Astrocyte of the spinal cord (primary cell): Measurements from ENCODE around the gene TNNC2.
"Not testable (repeated sequence)": the region's sequence is repeated elsewhere in the genome, so short reads cannot be mapped to it uniquely, and the experiment has no call there.

Source experiments
- DNase-seq: peaks from one replicate; pipeline ENCODE4 v3.0.0; 2011; ENCODE audit warnings: low read depth, low spot score
- H3K4me3 ChIP-seq: 2 replicates; pipeline ENCODE4 v1.5.1; 2011; ENCODE audit warnings: low read depth, mild to moderate bottlenecking, low read length, moderate library complexity
- in situ Hi-C: cut with HindIII; loops from 2 replicates; pipeline ENCODE4 v1.10.0; 2017; ENCODE audit warnings: low sequenced_read_pairs
- TF ChIP-seq, protein P1 (sequence below): IDR thresholded peaks from 2 replicates; pipeline ENCODE4 v1.5.1; 2012; ENCODE audit warnings: low read depth, mild to moderate bottlenecking, low read length, inconsistent platforms

Gene TNNC2

DNA sequence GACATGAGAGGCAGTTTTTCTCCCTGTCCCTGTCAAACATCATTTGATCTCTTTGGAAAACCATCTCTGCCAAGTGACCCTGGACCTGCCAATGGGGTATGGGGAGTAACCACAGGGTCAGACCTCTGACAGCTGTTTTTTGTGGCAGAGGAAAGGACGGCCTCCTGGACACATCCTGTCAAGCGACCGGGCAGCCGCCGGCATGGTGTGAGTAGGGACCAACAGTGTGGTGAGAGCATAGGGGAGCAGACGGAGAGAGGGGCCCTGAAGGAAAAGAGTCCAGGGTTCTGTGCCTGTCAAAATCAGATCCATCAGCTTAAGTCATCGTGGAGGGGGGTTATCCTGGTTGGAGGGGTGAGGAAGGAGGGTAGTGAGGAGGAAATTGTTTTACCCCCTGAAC, 25.3 kb downstream of the TNNC2 start:
- H3K4me3 ChIP-seq: no peak overlapping the region
- no peak for DNase-seq
- in situ Hi-C loops: no loop called here
- TF ChIP-seq, protein P1, sequence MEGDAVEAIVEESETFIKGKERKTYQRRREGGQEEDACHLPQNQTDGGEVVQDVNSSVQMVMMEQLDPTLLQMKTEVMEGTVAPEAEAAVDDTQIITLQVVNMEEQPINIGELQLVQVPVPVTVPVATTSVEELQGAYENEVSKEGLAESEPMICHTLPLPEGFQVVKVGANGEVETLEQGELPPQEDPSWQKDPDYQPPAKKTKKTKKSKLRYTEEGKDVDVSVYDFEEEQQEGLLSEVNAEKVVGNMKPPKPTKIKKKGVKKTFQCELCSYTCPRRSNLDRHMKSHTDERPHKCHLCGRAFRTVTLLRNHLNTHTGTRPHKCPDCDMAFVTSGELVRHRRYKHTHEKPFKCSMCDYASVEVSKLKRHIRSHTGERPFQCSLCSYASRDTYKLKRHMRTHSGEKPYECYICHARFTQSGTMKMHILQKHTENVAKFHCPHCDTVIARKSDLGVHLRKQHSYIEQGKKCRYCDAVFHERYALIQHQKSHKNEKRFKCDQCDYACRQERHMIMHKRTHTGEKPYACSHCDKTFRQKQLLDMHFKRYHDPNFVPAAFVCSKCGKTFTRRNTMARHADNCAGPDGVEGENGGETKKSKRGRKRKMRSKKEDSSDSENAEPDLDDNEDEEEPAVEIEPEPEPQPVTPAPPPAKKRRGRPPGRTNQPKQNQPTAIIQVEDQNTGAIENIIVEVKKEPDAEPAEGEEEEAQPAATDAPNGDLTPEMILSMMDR: no peak

DNA sequence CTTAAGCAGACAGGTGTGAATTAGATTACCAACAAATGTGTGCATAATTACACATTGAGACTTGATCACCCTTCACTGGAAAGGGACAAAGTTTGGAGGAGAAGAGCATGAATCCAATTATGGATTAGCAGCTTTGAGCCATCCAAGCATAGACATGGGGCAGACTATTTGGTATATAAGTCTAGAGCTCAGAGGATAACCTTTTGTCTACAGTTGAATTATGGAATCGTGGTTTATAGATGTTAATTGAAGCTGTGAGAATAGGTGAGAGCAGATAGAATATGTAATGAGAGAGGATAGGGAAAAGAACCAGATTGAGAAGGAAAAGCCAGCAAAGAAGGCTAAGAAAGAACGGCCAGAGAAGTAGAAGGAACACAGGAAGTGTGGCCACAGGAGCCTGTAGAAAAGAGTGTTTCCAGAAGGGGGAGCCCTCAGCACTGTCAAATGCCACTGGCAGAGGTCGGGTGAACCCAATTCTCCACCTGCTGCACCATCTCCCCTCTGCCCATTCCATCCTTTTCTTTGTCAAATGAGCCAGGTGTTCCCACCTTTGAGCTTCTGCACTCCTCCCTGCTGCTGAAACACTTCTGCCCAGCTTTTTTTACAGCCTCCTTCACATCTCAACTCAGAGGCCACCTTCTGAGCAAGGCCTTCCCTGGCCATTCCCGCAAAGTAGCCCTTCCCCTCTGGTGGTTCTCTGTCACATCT, 28.0 kb downstream of the TNNC2 start:
- peak; percentile 40 for DNase-seq
- H3K4me3 ChIP-seq: no peak overlapping the region
- TF ChIP-seq, protein P1: peak; percentile 84
- in situ Hi-C loops: no loop called here

DNA sequence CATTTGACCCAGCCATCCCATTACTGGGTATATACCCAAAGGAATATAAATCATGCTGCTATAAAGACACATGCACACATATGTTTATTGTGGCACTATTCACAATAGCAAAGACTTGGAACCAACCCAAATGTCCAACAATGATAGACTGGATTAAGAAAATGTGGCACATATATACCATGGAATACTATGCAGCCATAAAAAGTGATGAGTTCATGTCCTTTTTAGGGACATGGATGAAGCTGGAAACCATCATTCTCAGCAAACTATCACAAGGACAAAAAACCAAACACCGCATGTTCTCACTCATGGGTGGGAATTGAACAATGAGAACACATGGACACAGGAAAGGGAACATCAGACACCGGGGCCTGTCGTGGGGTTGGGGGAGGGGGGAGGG, 29.2 kb downstream of the TNNC2 start:
- H3K4me3 ChIP-seq, DNase-seq, in situ Hi-C loops: not testable (repeated sequence)

DNA sequence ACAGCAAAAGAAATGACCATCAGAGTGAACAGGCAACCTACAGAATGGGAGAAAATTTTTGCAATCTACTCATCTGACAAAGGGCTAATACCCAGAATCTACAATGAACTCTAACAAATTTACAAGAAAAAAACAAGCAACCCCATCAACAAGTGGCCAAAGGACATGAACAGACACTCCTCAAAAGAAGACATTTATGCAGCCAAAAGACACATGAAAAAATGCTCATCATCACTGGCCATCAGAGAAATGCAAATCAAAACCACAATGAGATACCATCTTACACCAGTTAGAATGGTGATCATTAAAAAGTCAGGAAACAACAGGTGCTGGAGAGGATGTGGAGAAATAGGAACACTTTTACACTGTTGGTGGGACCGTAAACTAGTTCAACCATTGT, 29.6 kb downstream of the TNNC2 start:
- H3K4me3 ChIP-seq, DNase-seq, in situ Hi-C loops: not testable (repeated sequence)

DNA sequence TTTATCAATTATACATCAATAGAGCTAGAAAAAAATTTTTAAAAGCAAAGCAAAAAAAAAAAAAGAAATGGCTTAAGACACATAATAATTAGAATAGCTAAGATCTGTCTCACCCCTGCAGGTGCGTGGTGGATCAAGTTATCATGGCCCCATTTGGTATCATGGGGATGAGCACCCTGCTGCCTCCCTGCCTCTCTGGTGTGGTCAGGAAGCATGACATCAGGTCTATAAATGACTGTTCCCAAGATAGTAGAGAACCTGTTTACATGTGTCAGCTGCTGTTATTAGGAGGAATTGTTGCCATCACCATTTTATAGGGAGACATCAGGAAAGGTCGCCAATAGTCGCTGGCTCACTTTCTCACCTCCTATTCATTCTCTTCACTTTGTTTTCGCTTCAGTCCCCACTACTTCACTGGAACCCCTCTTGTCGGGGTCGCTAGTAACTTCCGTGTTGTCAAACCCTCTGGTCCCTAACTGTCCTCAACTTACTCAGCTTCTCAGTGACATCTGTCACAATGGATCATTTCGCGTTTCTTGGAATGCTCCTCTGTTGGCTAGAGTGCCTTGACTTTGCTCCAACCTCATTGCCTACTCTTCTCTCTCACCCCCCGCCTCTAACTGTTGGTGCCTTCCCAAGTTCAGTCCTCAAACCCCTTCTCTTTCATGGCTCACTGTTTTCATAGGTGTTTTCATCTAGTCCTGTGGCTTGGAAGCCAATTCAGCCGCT, 30.6 kb downstream of the TNNC2 start:
- DNase-seq: no peak
- H3K4me3 ChIP-seq: no peak overlapping the region
- in situ Hi-C loops: no loop called here
- TF ChIP-seq, protein P1: no peak

DNA sequence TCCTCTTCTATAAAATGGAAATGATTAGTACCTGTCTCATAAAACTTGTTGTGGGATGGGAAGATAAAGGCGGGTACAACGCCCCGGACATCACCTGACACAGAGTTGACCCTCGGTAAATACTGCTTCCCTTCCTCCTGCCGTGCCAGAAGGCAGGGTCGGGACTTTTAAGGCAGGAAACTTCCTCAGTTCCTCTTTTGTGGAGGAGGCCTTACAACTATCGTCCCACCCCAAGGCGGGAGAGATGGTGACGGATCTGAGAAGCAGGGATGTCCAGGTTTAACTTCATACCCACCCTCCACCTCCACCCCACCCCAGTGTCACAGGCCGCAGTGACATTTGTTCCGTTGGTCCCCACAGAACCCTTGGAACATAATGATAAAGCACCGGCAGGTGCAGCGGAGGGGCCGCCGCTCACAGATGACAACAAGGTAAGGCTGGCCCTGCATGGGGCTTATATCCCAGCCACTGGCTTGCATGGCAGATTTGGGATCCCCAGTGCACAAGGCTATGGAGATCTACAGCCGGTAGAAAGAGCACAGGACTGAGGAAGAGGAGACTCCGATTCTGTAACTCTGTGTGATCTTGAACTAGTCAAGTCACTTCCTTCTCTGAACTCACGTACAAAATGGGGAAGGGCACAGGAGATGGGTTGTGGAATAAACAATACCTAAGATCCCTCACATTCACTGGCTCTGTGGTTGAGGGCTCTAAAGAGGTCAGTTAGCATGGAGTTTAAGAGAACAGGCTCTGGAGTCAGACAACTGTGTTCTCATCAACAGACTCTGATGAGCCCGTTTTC, 34.6 kb downstream of the TNNC2 start:
- peak overlapping the region; percentile 81 for H3K4me3 ChIP-seq
- no peak for DNase-seq
- TF ChIP-seq, protein P1: no peak
- in situ Hi-C loops: no loop called here

DNA sequence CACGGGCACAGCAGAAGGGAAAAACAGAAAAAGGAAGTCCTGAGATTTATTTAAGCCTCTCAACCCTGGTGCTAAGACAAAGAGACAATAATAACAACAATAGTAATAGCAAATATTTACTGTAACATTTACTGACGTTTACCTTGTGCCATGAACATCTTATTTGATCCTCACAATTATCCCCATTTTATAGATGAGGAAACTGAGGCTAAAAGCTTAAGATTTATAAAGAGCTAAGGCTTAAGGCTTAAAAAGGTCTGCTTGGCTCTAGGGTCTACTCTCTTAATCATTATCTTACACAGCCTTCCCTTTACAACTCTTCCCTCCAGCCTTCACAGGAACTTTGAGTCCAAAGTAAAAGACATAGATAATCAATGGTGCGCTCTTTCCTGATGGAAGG, 38.8 kb downstream of the TNNC2 start:
- TF ChIP-seq, protein P1: no peak
- no peak overlapping the region for H3K4me3 ChIP-seq
- in situ Hi-C loops: no loop called here
- DNase-seq: no peak
